Measurements from ENCODE around the gene LARGE2.
A peak's percentile ranks its signal among the peaks of the same experiment; 100 is the strongest.

Gene LARGE2

DNA sequence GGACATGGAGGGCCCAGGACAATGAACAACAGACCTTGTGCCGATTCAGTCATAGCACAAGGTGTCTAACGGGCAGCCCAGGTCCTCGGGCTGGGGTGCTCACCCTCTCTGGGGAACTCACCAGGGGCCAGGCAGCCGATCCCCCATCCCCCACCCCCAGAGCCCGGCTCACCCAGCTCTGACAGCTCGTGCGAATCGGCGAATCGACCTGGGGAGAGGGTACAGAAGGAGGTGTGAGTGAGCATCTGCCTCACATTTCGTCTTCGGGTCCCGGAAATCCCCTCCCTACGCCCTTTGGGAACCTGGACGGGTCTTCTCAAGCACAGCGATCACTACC, 5.2 kb upstream of the LARGE2 start:
- DNase-seq = peak; percentile 22

GRCh38 chr11:45917623-45918330, 4.7 kb upstream of the LARGE2 start, which contains the start of gene PEX16:
Gene PEX16 (minus strand): TSS chr11:45917877. CDS start chr11:45917811, 66 bp downstream.
- peak; percentile 97 for DNase-seq

DNA sequence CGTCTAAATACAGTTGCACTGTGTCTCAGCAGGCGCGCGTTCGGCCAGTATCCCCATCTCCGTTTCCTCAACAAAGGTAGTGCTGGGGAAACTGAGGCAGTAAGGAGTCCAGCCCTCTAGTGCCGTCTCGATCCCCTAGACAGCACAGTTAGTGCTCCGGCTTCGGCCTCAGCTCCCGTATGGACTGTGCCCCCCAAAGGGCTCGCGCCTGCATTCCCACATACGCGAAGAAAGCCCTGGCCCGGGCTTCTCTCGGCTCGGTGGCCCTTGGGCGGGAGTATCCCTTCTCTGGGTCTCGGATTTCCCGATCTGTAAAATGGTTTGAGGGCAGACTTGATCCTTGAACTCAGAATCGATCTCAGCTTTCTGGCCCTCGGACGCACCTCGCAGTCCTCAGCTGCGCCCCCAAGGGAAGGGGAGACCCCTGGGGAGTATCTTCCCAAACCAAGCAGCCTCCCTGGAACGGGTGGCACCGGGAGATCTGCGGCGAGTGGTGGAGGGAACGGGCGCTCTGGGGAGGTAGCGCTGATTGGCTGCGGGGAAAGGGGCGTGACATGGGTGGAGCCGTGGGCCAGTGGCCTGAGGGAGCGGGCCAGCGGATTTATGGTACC, 4.0 kb upstream of the LARGE2 start:
- peak; percentile 70 for DNase-seq

- no peak for DNase-seq
These were observed 3.3 kb upstream of the LARGE2 start for GRCh38 chr11:45918962-45919675.

DNA sequence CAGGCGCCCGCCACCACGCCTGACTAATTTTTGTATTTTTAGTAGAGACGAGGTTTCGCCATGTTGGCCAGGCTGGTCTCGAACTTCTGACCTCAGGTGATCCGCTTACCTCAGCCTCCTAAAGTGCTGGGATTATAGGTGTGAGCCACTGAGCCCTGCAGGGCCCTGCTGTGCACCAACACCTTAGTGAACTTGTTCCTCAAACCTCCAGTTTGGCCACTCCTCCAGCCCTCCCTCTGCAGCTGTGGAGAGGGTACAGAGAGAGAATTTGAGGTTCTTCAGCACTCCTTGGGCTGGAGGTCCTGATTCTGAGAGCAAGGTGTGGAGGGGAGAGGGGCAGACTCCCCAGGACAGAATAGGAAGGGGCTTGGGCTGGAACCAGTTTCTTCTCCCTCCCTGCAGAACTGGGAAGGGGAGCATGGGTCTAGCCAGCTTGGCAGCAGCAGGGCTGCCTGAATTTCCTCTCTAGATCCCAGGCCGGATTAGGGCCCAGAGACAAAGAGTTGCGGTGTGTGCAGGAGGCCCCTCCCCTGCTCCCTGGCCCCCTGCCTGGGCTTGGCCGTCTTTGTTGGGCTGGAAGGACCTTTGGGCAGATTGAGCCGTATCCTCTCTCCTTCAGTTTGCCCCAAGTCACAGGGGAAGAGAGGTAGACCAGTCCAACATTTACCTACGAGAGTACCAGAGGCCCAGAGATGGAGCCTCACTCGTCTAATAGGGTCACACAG, 2.5 kb upstream of the LARGE2 start:
- no peak for DNase-seq

GRCh38 chr11:45920531-45921477, 1.7 kb upstream of the LARGE2 start:
- DNase-seq = no peak

GRCh38 chr11:45921561-45922424, 663 bp upstream of the LARGE2 start:
- peak; percentile 16 for DNase-seq

DNA sequence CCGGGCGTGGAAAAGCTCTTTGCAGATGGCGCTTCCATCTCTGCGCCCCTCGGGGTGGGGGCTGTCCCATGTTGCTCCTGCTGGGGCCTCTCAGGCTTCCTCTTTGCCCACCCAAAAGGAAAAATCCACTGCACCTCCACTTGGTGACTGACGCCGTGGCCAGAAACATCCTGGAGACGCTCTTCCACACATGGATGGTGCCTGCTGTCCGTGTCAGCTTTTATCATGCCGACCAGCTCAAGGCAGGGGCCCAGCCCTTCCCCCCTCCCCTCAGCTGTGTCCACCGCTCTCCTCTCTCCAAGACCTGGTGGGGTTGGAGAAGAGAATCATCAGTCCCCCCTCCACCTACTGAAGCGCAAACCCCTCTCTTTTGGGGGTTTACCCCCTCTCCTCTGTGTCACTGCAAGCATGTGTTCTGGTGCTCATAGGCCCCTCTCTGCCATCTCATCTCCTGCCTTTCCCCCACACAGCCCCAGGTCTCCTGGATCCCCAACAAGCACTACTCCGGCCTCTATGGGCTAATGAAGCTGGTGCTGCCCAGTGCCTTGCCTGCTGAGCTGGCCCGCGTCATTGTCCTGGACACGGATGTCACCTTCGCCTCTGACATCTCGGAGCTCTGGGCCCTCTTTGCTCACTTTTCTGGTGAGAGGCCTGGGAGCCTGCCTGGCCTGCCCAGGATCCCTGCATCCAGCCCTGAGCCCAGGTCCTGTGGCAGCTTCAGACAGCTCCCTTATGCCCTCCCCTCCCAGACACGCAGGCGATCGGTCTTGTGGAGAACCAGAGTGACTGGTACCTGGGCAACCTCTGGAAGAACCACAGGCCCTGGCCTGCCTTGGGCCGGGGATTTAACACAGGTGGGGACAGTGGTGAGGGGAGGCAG, 1.8 kb downstream of the LARGE2 start:
- no peak for DNase-seq

DNA sequence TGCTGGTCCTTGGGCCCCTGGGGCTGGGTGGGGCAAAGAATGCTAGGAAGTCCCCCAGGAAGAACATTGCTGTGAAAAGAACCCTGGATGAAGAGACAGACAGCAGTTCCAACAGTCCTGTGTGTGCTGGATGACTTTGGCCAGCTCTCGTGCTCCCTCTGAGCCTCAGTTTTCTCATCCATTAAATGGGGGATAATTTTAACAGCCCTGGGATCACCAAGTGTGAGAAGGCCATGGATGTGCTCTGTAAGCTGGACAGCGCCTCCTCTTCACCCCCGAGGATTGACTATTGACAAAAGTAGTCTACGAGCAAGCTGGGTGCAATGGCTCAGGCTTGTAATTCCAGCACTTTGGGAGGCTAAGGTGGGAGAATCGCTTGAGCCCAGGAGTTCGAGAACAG, 2.5 kb downstream of the LARGE2 start:
- DNase-seq = no peak

GRCh38 chr11:45925550-45925949, 3.1 kb downstream of the LARGE2 start:
- no peak for DNase-seq

- no peak for DNase-seq
These were observed 3.5 kb downstream of the LARGE2 start for GRCh38 chr11:45926001-45926401.

- DNase-seq = no peak
These were observed 4.3 kb downstream of the LARGE2 start for GRCh38 chr11:45926536-45927331.

DNA sequence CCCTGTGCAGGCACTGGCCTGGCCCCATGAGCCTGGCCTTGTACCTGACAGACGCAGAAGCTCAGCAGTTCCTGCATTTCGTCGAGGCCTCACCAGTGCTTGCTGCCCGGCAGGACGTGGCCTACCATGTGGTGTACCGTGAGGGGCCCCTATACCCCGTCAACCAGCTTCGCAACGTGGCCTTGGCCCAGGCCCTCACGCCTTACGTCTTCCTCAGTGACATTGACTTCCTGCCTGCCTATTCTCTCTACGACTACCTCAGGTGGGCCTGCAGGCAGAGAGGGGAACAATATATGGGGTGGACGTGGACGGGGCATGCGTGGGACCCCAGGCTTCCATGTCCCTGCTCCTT, 4.9 kb downstream of the LARGE2 start:
- DNase-seq = no peak

- no peak for DNase-seq
These were observed 5.4 kb downstream of the LARGE2 start for GRCh38 chr11:45927684-45928413.

DNA sequence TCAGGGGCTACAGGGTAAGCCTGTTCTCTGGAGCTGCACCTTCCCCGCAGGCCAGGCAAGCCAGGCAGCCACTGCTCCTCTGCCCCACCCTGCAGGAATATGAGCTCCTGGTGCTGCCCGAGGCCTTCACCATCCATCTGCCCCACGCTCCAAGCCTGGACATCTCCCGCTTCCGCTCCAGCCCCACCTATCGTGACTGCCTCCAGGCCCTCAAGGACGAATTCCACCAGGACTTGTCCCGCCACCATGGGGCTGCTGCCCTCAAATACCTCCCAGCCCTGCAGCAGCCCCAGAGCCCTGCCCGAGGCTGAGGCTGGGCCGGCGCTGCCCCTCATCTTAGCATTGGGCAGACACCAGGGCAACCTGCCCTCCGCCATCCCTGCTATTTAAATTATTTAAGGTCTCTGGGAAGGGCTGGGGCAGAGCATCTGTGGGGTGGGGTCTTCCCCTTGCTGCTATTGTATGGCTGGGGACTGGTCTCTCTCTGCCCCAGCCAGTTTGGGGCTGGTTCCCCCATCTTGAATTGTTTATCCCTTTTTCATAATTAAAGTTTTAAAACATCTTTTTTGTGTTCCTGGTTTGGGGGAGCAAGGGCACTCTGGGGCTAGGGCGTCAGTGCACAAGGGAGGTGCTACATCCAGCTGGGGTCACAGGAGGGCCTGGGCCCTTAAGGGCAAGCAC, 6.2 kb downstream of the LARGE2 start:
- no peak for DNase-seq

DNA sequence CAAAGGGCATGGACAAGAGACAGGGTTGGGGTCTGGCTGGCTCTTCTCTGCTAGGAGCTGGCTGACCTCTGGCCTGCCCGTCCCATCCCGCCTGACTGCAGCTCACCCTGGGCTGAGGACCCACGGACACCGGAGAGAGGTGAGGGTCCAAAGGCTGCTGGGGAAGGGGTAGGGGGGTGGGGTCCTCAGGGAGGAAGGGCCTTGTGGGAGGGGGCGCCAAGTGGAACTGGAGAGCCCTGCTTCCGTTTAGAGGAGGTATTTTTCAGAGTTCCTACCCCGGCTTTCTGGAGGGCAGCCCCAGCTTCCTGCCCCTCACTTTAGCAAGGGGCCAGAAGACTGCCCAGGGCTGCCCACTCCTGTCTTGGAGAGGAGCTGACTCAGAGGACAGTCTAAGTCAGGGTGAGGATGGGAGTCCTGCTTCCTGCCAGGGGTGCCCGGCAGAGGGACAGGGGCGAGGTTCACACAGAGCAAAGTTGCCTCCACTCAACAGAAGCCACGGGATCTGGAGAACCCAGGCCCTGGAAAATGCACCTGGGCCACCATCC, 7.1 kb downstream of the LARGE2 start:
- no peak for DNase-seq

DNA sequence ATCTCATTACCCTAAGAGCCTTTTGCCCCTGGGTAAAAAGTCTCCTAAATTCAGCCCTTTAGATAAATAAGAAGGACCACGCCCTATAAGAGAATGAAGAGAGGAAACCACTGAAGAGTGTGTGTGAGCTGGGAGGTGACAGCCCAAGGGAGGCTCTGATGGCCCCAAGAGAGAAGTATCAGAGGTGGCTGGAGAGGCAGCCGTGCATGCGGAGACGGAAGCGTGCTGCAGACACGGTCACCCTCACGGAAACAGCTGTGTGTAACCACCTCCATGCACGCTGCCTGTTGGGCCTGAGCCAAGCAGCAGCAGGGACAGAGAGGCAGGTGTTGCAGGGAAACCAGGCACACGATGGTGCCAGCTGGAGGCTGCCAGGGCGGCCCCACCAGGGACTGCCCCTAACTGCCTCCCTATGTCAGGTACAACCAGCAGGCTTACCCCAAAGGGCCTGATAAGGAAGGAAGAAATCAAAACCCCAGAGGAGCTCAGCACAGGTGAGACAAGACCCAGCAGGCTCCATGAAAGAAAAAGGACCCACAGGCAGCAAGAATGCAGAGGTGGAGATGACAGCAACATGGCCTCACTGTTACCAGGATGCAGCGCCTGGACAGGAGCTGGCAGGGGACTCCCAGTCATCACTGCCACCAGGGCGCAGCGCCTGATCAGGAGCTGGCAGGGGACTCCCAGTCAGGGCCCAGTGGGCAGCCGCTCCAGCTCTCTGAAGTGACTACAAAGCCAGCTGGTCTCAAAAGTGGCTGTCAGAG, 7.8 kb downstream of the LARGE2 start:
- peak; percentile 59 for DNase-seq

Data from CD4-positive, alpha-beta T cell treated with Interleukin-17A for 4 hours (primary cell).